BE2C (cell line): ENCODE data around the gene KDM8.
A peak's percentile ranks its signal among the peaks of the same experiment; 100 is the strongest.
"Not testable (repeated sequence)": the region's sequence is repeated elsewhere in the genome, so short reads cannot be mapped to it uniquely, and the experiment has no call there.

Source experiments
- DNase-seq: peaks from one replicate; pipeline ENCODE4 v3.0.0-alpha.2; 2020
- H3K27me3 ChIP-seq: fragments of 250-450 bp; sonication (Bioruptor Pico); 2 replicates; pipeline ENCODE4 v1.5.1; 2020; ENCODE audit warnings: mild to moderate bottlenecking
- H3K36me3 ChIP-seq: fragments of 250-450 bp; sonication (Bioruptor Pico); 2 replicates; pipeline ENCODE4 v1.5.1; 2020; ENCODE audit warnings: mild to moderate bottlenecking
- H3K4me1 ChIP-seq: fragments of 250-450 bp; sonication (Bioruptor Pico); 2 replicates; pipeline ENCODE4 v1.5.1; 2020
- H3K4me3 ChIP-seq: 2 replicates; pipeline ENCODE4 v1.5.1; 2011; ENCODE audit warnings: low read depth, low read length
- H3K9me3 ChIP-seq: fragments of 250-450 bp; sonication (Bioruptor Pico); 2 replicates; pipeline ENCODE4 v1.5.1; 2020
- CTCF ChIP-seq: IDR thresholded peaks from 2 replicates; pipeline ENCODE4 v1.5.1; 2012; ENCODE audit warnings: mild to moderate bottlenecking, low read depth, low read length

Gene KDM8

GRCh38 chr16:27195076-27195741 is 8.1 kb upstream of the KDM8 start:
- no peaks in the 10 kb centered on the region for H3K27me3 ChIP-seq
- TF ChIP-seq CTCF: no peak
- H3K4me3 ChIP-seq: no peak overlapping the region
- no peaks in the 10 kb centered on the region for H3K36me3 ChIP-seq
- H3K4me1 ChIP-seq: peaks cover 18% of the 10 kb centered on the region
- peak; percentile 64 for DNase-seq
- H3K9me3 ChIP-seq: no peaks in the 10 kb centered on the region

- Histone ChIP-seq H3K27me3 (no peaks in the 10 kb centered on the region), H3K9me3 (no peaks in the 10 kb centered on the region), H3K36me3 (no peaks in the 10 kb centered on the region), H3K4me1 (peaks cover 18% of the 10 kb centered on the region), H3K4me3 (no peak overlapping the region)
- no peak for TF ChIP-seq CTCF
- no peak for DNase-seq
These were observed 7.3 kb upstream of the KDM8 start for GRCh38 chr16:27195941-27196595.

GRCh38 chr16:27197004-27197403 is 6.3 kb upstream of the KDM8 start:
- TF ChIP-seq CTCF: no peak
- Histone ChIP-seq H3K4me1 (peaks cover 18% of the 10 kb centered on the region), H3K9me3 (no peaks in the 10 kb centered on the region), H3K27me3 (no peaks in the 10 kb centered on the region), H3K36me3 (no peaks in the 10 kb centered on the region), H3K4me3 (no peak overlapping the region)
- no peak for DNase-seq

GRCh38 chr16:27198451-27199234 is 4.7 kb upstream of the KDM8 start:
- Histone ChIP-seq H3K36me3 (no peaks in the 10 kb centered on the region), H3K4me1 (peaks cover 18% of the 10 kb centered on the region), H3K9me3 (no peaks in the 10 kb centered on the region), H3K27me3 (no peaks in the 10 kb centered on the region), H3K4me3 (peak overlapping the region; percentile 5)
- DNase-seq: peak; percentile 83
- no peak for TF ChIP-seq CTCF

- Histone ChIP-seq H3K36me3 (no peaks in the 10 kb centered on the region), H3K4me3 (peak overlapping the region; percentile 5), H3K9me3 (no peaks in the 10 kb centered on the region), H3K27me3 (no peaks in the 10 kb centered on the region), H3K4me1 (peaks cover 18% of the 10 kb centered on the region)
- no peak for TF ChIP-seq CTCF
- DNase-seq: no peak
These were observed 4.1 kb upstream of the KDM8 start for GRCh38 chr16:27199235-27199586.

- TF ChIP-seq CTCF: no peak
These were observed 3.6 kb upstream of the KDM8 start for GRCh38 chr16:27199736-27200135.

GRCh38 chr16:27200914-27201313 is 2.4 kb upstream of the KDM8 start:
- H3K4me1 ChIP-seq: peaks cover 14% of the 10 kb centered on the region
- H3K36me3 ChIP-seq, H3K9me3 ChIP-seq, DNase-seq, H3K4me3 ChIP-seq, H3K27me3 ChIP-seq: not testable (repeated sequence)

More at GRCh38 chr16:27199736-27200135, 3.6 kb upstream of the KDM8 start:
- Histone ChIP-seq H3K27me3 (no peaks in the 10 kb centered on the region), H3K4me1 (peaks cover 18% of the 10 kb centered on the region), H3K4me3 (no peak overlapping the region), H3K9me3 (no peaks in the 10 kb centered on the region), H3K36me3 (no peaks in the 10 kb centered on the region)
- no peak for DNase-seq
